Liver (tissue), 9 donors: ENCODE data around the gene DCUN1D3. TPM values are rescaled to one million over a fixed set of nuclear protein-coding genes. Genes with fewer than 3 reads are reported as not detected.
"Not testable (repeated sequence)": the region's sequence is repeated elsewhere in the genome, so short reads cannot be mapped to it uniquely, and the experiment has no call there.

ENCODE experiments used
- DNase-seq: peaks from one replicate; pipeline ENCODE4 v3.0.0-alpha.2; 2017; ENCODE audit warnings: low spot score
- H3K27ac ChIP-seq, 2 donors: one replicate each; pipeline ENCODE4 v1.7.0; 2013; ENCODE audit warnings: inconsistent platforms in 2 of 2, low read length in 2 of 2, control low read depth in 1 of 2, low read depth in 1 of 2, mild to moderate bottlenecking in 1 of 2
- H3K27me3 ChIP-seq, 4 donors: one replicate each; pipeline versions ENCODE4 v1.6.1 to v1.7.0; 2013; ENCODE audit warnings: low read length in 3 of 4, inconsistent platforms in 1 of 4, mild to moderate bottlenecking in 1 of 4, moderate library complexity in 1 of 4; ENCODE audit not compliant: control insufficient read depth in 4 of 4, insufficient read depth in 4 of 4
- H3K36me3 ChIP-seq, 4 donors: one replicate each; pipeline versions ENCODE4 v1.6.1 to v1.7.0; 2013; ENCODE audit warnings: low read length in 3 of 4, mild to moderate bottlenecking in 3 of 4, low read depth in 1 of 4, moderate library complexity in 1 of 4; ENCODE audit not compliant: control insufficient read depth in 4 of 4, insufficient read depth in 3 of 4
- H3K4me1 ChIP-seq, 4 donors: one replicate each; pipeline versions ENCODE4 v1.6.1 to v1.7.0; 2013; ENCODE audit warnings: low read length in 3 of 4, mild to moderate bottlenecking in 3 of 4, moderate library complexity in 1 of 4; ENCODE audit not compliant: control insufficient read depth in 4 of 4, insufficient read depth in 4 of 4
- H3K4me3 ChIP-seq, 3 donors: one replicate each; pipeline versions ENCODE4 v1.6.1 to v1.7.0; 2013; ENCODE audit warnings: low read length in 3 of 3, control low read depth in 1 of 3, low read depth in 1 of 3, mild to moderate bottlenecking in 1 of 3
- H3K9ac ChIP-seq, 2 donors: one replicate each; pipeline ENCODE4 v1.7.0; 2013; ENCODE audit warnings: low read length in 2 of 2, mild to moderate bottlenecking in 2 of 2, moderate library complexity in 2 of 2, control low read depth in 1 of 2, low read depth in 1 of 2
- H3K9me3 ChIP-seq, 4 donors: one replicate each; pipeline versions ENCODE4 v1.6.1 to v1.7.0; 2013; ENCODE audit warnings: low read length in 3 of 4; ENCODE audit not compliant: control insufficient read depth in 4 of 4
- ATF3 ChIP-seq: IDR thresholded peaks from 2 replicates; pipeline ENCODE4 v1.6.1; 2016; ENCODE audit warnings: antibody characterized with exemption
- CTCF ChIP-seq: fragments of 150-350 bp; IDR thresholded peaks from 2 replicates; pipeline ENCODE4 v1.5.1; 2017; ENCODE audit warnings: improper control_type of control experiment, low read depth, low read length; ENCODE audit not compliant: missing input control
- EGR1 ChIP-seq, 2 donors: IDR thresholded peaks; 2 replicates each; pipeline ENCODE4 v1.6.1; 2016 to 2018; ENCODE audit warnings: antibody characterized with exemption in 2 of 2, low read depth in 2 of 2
- FOXA2 ChIP-seq: IDR thresholded peaks from 2 replicates; pipeline ENCODE4 v1.6.1; 2016; ENCODE audit warnings: antibody characterized with exemption
- GABPA ChIP-seq, 2 donors: IDR thresholded peaks in 1 of 2; conservative IDR thresholded peaks in 1 of 2; 2 replicates each; pipeline ENCODE4 v1.6.1; 2016; ENCODE audit warnings: antibody characterized with exemption in 2 of 2, mild to moderate bottlenecking in 1 of 2, moderate library complexity in 1 of 2
- HNF4G ChIP-seq: IDR thresholded peaks from 2 replicates; pipeline ENCODE4 v1.6.1; 2016; ENCODE audit warnings: antibody characterized with exemption
- JUND ChIP-seq, 2 donors: IDR thresholded peaks; 2 replicates each; pipeline ENCODE4 v1.6.1; 2016; ENCODE audit warnings: antibody characterized with exemption in 2 of 2
- MAX ChIP-seq: IDR thresholded peaks from 2 replicates; pipeline ENCODE4 v1.6.1; 2016; ENCODE audit warnings: antibody characterized with exemption
- NR2F2 ChIP-seq: IDR thresholded peaks from 2 replicates; pipeline ENCODE4 v1.6.1; 2016; ENCODE audit warnings: antibody characterized with exemption
- RAD21 ChIP-seq, 2 donors: IDR thresholded peaks; 2 replicates each; pipeline ENCODE4 v1.6.1; 2016; ENCODE audit warnings: antibody characterized with exemption in 2 of 2, mild to moderate bottlenecking in 2 of 2
- RXRA ChIP-seq, 2 donors: IDR thresholded peaks; 2 replicates each; pipeline ENCODE4 v1.6.1; 2017 to 2018; ENCODE audit warnings: antibody characterized with exemption in 2 of 2, mild to moderate bottlenecking in 1 of 2
- TAF1 ChIP-seq: conservative IDR thresholded peaks from 2 replicates; pipeline ENCODE4 v1.6.1; 2016; ENCODE audit warnings: antibody characterized with exemption, mild to moderate bottlenecking
- YY1 ChIP-seq: IDR thresholded peaks from 2 replicates; pipeline ENCODE4 v1.6.1; 2016; ENCODE audit warnings: antibody characterized with exemption, mild to moderate bottlenecking
- WGBS: extraction: QIAGEN DNeasy Blood & Tissue Kit; methylation state at CpG from one replicate; pipeline ENCODE4 v1.1.7; 2013; 5-methylcytosine and 5-hydroxymethylcytosine counted together
- polyA plus RNA-seq, 2 donors: library from polyadenylated mRNA; stranded (reverse) in 1 of 2; unstranded in 1 of 2; fragments of 200-250 nt in 1 of 2; fragments of >200 nt in 1 of 2; fragmentation: Nextera tagmentation in 1 of 2; extraction: Ambion mirVana in 1 of 2; gene quantifications; one replicate each; pipeline versions ENCODE4 v1.2.1 to v1.2.3, GENCODE V29; 2013 to 2015
- total RNA-seq, 2 donors: library from RNA; depleted of rRNA; stranded (reverse); fragments of >200 nt; gene quantifications; one replicate each; pipeline ENCODE4 v1.2.3, GENCODE V29; 2014
- donor health status: healthy.
- donor health status: healthy.
- donor health status: healthy.
- donor health status: healthy.
- donor health status: healthy.

DCUN1D3 gene
- total and polyA plus RNA-seq, 4 donors: 2.7 to 16.8 (median 4.8) TPM

- no peaks in the 10 kb centered on the region for H3K4me1 ChIP-seq
- H3K36me3 ChIP-seq: no peaks in the 10 kb centered on the region
Observed at GRCh38 chr16:20930365-20930690, 30.2 kb upstream of the DCUN1D3 start.

GRCh38 chr16:20929676-20930364 lies 29.7 kb upstream of the DCUN1D3 start:
- not testable (repeated sequence) for H3K36me3 ChIP-seq, H3K27ac ChIP-seq, H3K9me3 ChIP-seq, H3K9ac ChIP-seq, H3K4me3 ChIP-seq, H3K27me3 ChIP-seq, H3K4me1 ChIP-seq, DNase-seq
- 85% methylated on average over 10 of the region's 10 CpGs for WGBS

More at GRCh38 chr16:20930365-20930690, 30.2 kb upstream of the DCUN1D3 start:
- no peak overlapping the region for H3K27ac ChIP-seq
- DNase-seq: no peak
- H3K4me3 ChIP-seq: no peak overlapping the region
- no peaks in the 10 kb centered on the region for H3K27me3 ChIP-seq
- H3K9ac ChIP-seq: no peak overlapping the region
- no peaks in the 10 kb centered on the region for H3K9me3 ChIP-seq
- TF ChIP-seq RXRA (IDR thresholded peaks at IDR 0.05) (no peak), ATF3 (no peak), MAX (no peak), HNF4G (no peak), FOXA2 (no peak), CTCF (no peak), JUND (IDR thresholded peaks at IDR 0.05) (no peak), TAF1 (no peak), GABPA (IDR thresholded peaks at IDR 0.05 in 1 of 2, conservative IDR thresholded peaks at IDR 0.05 in 1 of 2) (no peak), YY1 (no peak), RAD21 (IDR thresholded peaks at IDR 0.05) (no peak), NR2F2 (no peak)
- 86% methylated on average over 1 of the region's 1 CpG for WGBS

- WGBS: 93% methylated on average over 5 of the region's 5 CpGs
- Histone ChIP-seq H3K4me1 (no peaks in the 10 kb centered on the region), H3K9ac (no peak overlapping the region), H3K4me3 (no peak overlapping the region), H3K27me3 (no peaks in the 10 kb centered on the region), H3K9me3 (no peaks in the 10 kb centered on the region), H3K36me3 (peaks cover 0 to 10% (median 6%) of the 10 kb centered on the region in 4 donors), H3K27ac (no peak overlapping the region)
- TF ChIP-seq NR2F2: no peak
- no peak for TF ChIP-seq RXRA (IDR thresholded peaks at IDR 0.05)
- no peak for TF ChIP-seq RAD21 (IDR thresholded peaks at IDR 0.05)
- no peak for TF ChIP-seq ATF3
- TF ChIP-seq TAF1: no peak
- no peak for TF ChIP-seq EGR1 (IDR thresholded peaks at IDR 0.05; ENCODE audit: low read depth in 2 of 2)
- TF ChIP-seq YY1: no peak
- no peak for DNase-seq
Observed at GRCh38 chr16:20928774-20929411, 28.7 kb upstream of the DCUN1D3 start.
